ENCODE results near the gene DNAAF9.

Gene DNAAF9

DNA sequence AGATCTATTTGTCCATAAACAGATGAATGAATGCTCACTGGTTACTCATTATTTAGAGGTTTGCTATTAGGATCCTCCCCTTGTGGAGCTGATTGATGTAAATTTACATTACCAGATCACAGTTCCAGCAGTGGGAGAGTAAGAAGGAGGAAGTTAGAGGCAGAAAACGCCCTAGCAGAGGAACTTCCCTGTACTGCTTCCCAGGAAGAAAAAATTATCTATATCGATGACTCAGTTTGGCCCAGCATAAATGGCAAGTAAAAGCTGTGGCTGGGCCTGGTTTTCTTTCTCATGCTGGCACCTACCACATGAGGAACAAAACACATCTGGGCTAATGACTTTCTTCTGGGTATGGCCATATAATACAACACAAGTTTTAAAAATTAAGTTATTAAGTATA is 35.7 kb downstream of the DNAAF9 start:
- DNase-seq (ENCODE audit: low spot score) = no peak

- no peak for DNase-seq (ENCODE audit: low spot score)
These were observed 40.4 kb downstream of the DNAAF9 start for GRCh38 chr20:3367089-3367488.

- no peak for DNase-seq (ENCODE audit: low spot score)
These were observed 43.0 kb downstream of the DNAAF9 start for GRCh38 chr20:3364323-3365013.

DNA sequence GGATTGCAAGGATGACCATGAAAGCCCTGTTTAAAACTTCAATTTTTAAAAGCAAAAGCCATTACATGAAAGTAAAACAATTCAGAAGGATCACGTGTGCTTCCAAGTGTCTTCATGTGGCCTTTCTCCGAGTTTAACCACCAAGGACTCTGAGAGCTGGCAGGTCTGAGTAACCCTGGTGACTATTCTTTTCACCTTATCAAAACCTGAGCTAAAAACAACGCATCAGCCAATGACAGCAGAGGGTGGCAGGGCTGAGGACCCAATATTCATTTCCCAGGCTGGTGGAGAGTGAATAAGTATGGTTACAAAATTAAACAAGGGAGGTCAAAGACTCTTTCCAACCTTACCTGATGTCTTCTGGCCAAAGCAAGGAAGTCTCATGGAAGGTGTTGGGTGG is 46.7 kb downstream of the DNAAF9 start:
- DNase-seq (ENCODE audit: low spot score) = no peak

DNA sequence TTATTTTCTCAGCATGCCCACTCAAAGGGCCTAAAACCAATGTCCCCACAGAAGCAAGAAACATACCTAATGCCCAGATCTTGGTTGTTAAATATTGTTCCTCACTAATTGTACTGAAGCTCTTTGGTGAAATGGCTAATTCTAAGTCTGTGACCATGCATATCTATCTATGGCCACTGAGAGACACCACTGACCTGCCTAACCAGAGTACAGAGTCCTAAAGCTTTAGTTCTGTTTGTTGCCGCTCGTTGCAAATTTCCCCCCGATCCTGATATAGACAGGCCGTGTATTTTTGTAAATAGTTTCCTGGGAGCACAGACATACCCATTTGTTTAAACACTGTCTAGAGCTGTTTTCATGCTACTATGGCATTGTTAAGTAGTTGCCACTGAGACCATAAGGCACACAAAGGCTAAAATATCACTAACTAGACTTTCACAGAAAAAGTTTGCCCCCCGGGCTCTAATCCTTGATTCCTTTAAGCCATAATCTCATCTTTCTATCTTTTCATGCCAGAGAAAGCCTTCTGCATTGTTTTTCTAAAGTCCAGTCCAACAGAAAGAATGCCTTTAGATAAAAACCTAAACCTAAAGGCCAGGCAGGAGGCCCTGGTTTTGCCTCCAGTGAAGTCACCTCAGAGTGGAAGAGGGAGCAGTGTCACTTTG is 48.7 kb downstream of the DNAAF9 start:
- no peak for DNase-seq (ENCODE audit: low spot score)

Data from AG08396 (cell line).